ENCODE results near the gene OR8J1. TPM values are rescaled to one million over a fixed set of nuclear protein-coding genes. Genes with fewer than 3 reads are reported as not detected.

The OR8J1 gene, protein sequence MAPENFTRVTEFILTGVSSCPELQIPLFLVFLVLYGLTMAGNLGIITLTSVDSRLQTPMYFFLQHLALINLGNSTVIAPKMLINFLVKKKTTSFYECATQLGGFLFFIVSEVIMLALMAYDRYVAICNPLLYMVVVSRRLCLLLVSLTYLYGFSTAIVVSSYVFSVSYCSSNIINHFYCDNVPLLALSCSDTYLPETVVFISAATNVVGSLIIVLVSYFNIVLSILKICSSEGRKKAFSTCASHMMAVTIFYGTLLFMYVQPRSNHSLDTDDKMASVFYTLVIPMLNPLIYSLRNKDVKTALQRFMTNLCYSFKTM
- polyA plus RNA-seq (not detected in 2 replicates), polyA minus RNA-seq (not detected in 2 replicates)

DNA sequence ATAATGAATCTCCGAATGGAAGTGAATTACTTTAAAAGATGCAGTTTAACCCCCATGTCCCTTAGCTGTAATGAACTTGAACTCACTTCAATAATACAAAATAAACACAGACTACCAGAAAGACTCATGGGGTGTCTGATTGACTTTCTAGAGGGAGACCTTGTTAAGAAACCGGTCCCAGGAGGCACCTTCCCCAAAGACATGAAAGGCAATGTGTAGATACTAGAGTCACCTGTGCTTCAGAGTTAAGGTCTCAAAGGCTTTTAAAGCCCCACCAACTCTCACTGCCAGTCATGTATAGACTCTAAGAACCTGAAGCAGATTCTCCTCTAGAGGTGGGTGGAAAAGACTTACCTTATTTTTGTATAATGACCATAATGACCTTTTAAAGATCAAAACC, at the start of gene OR8J1:
TSS of gene OR8J1 (plus strand) at position 301 of the 400 bp plus-strand sequence. CDS start 5,956 bp downstream, outside the sequence.
- no peaks in the 10 kb centered on the region for H3K9me2 ChIP-seq (ENCODE audit: insufficient read depth, low read length)

GRCh38 chr11:56307836-56308235, 46.3 kb upstream of the OR8J1 start:
- Histone ChIP-seq H3K9me3 (ENCODE audit: low read length) (no peaks in the 10 kb centered on the region), H3K27me3 (ENCODE audit: insufficient read depth, low read depth, low read length) (no peaks in the 10 kb centered on the region), H2AFZ (ENCODE audit: low read depth, low read length) (no peak overlapping the region), H3K4me2 (ENCODE audit: low read length) (no peak overlapping the region), H4K20me1 (ENCODE audit: insufficient read depth) (no peaks in the 10 kb centered on the region), H3K27ac (ENCODE audit: low read length) (no peak overlapping the region), H3K9ac (ENCODE audit: low read length) (no peak overlapping the region), H3K4me3 (ENCODE audit: low read length) (no peak overlapping the region), H3K79me2 (replicated peaks; ENCODE audit: insufficient read depth, low read length) (no peaks in the 10 kb centered on the region), H3F3A (ENCODE audit: insufficient read depth, low read length, poor library complexity, severe bottlenecking) (peaks cover 3% of the 10 kb centered on the region), H3K9me2 (ENCODE audit: insufficient read depth, low read length) (no peaks in the 10 kb centered on the region), H3K36me3 (ENCODE audit: insufficient read depth, low read length) (no peaks in the 10 kb centered on the region)
- no peak for TF ChIP-seq EP300 (conservative IDR thresholded peaks at IDR 0.05; ENCODE audit: poor library complexity, severe bottlenecking)
- TF ChIP-seq CTCF (IDR thresholded peaks at IDR 0.05; ENCODE audit: poor library complexity, severe bottlenecking): no peak
- no peak for TF ChIP-seq REST (IDR thresholded peaks at IDR 0.05; ENCODE audit: borderline replicate concordance)
- no peak for TF ChIP-seq TAF1 (IDR thresholded peaks at IDR 0.05; ENCODE audit: low read depth)
- no peak for TF ChIP-seq RAD21 (conservative IDR thresholded peaks at IDR 0.05)
- no peak for TF ChIP-seq POLR2AphosphoS5 (IDR thresholded peaks at IDR 0.05)
- TF ChIP-seq MXI1 (conservative IDR thresholded peaks at IDR 0.05; ENCODE audit: poor library complexity, severe bottlenecking): no peak

More for the DNA sequence above, at the start of gene OR8J1:
- H4K20me1 ChIP-seq (ENCODE audit: insufficient read depth): no peaks in the 10 kb centered on the region
- H3K27me3 ChIP-seq (ENCODE audit: insufficient read depth, low read depth, low read length): no peaks in the 10 kb centered on the region
- no peak within 1 kb of the TSS for H3K4me3 ChIP-seq (ENCODE audit: low read length)
- H3K79me2 ChIP-seq (replicated peaks; ENCODE audit: insufficient read depth, low read length): no peaks in the 10 kb centered on the region
- H2AFZ ChIP-seq (ENCODE audit: low read depth, low read length): no peak within 1 kb of the TSS
- TF ChIP-seq CTCF (IDR thresholded peaks at IDR 0.05; ENCODE audit: poor library complexity, severe bottlenecking) (no peak), REST (IDR thresholded peaks at IDR 0.05; ENCODE audit: borderline replicate concordance) (no peak), TAF1 (IDR thresholded peaks at IDR 0.05; ENCODE audit: low read depth) (no peak), RAD21 (conservative IDR thresholded peaks at IDR 0.05) (no peak)
- no peak within 1 kb of the TSS for H3K27ac ChIP-seq (ENCODE audit: low read length)
- no peaks in the 10 kb centered on the region for H3K36me3 ChIP-seq (ENCODE audit: insufficient read depth, low read length)
- no peaks in the 10 kb centered on the region for H3K9me3 ChIP-seq (ENCODE audit: low read length)
- no peaks in the 10 kb centered on the region for H3F3A ChIP-seq (ENCODE audit: insufficient read depth, low read length, poor library complexity, severe bottlenecking)
- H3K9ac ChIP-seq (ENCODE audit: low read length): no peak within 1 kb of the TSS
- H3K4me2 ChIP-seq (ENCODE audit: low read length): no peak within 1 kb of the TSS
